ENCODE results near the gene SORCS3. TPM values are rescaled to one million over a fixed set of nuclear protein-coding genes. Genes with fewer than 3 reads are reported as not detected.
A peak's percentile ranks its signal among the peaks of the same experiment; 100 is the strongest.

Gene SORCS3
- total RNA-seq, 1 experiment from 2014 or later: 0.94 TPM

- DNase-seq (ENCODE audit: low spot score) (no peak), ATAC-seq (peak; percentile 67)
- Mint-ChIP-seq H3K36me3 (no peaks in the 10 kb centered on the region), H3K4me3 (0 out of 2 replicates have a peak overlapping the region, but pooled peaks have one; percentile 1), H3K9me3 (no peaks in the 10 kb centered on the region), H3K4me1 (peaks cover 67% of the 10 kb centered on the region), H3K27me3 (ENCODE audit: low read depth) (no peaks in the 10 kb centered on the region), H3K27ac (peak overlapping the region; percentile 87)
- ChIA-PET POLR2A (no interaction called here), CTCF (interaction anchor here (1.2 kb wide), 1 partner anchor 354 kb away, joined by 4 read pairs; the partner anchor contains the start of gene CFAP58)
- no peak for TF ChIP-seq NFYB (CRISPR knock-in tag; conservative IDR thresholded peaks at IDR 0.05; ENCODE audit: low read depth)
- TF ChIP-seq TP53 (CRISPR knock-in tag; IDR thresholded peaks at IDR 0.05): no peak
- no peak for TF ChIP-seq OVOL2 (CRISPR knock-in tag; IDR thresholded peaks at IDR 0.05; ENCODE audit: borderline replicate concordance)
- TF ChIP-seq, protein P1, sequence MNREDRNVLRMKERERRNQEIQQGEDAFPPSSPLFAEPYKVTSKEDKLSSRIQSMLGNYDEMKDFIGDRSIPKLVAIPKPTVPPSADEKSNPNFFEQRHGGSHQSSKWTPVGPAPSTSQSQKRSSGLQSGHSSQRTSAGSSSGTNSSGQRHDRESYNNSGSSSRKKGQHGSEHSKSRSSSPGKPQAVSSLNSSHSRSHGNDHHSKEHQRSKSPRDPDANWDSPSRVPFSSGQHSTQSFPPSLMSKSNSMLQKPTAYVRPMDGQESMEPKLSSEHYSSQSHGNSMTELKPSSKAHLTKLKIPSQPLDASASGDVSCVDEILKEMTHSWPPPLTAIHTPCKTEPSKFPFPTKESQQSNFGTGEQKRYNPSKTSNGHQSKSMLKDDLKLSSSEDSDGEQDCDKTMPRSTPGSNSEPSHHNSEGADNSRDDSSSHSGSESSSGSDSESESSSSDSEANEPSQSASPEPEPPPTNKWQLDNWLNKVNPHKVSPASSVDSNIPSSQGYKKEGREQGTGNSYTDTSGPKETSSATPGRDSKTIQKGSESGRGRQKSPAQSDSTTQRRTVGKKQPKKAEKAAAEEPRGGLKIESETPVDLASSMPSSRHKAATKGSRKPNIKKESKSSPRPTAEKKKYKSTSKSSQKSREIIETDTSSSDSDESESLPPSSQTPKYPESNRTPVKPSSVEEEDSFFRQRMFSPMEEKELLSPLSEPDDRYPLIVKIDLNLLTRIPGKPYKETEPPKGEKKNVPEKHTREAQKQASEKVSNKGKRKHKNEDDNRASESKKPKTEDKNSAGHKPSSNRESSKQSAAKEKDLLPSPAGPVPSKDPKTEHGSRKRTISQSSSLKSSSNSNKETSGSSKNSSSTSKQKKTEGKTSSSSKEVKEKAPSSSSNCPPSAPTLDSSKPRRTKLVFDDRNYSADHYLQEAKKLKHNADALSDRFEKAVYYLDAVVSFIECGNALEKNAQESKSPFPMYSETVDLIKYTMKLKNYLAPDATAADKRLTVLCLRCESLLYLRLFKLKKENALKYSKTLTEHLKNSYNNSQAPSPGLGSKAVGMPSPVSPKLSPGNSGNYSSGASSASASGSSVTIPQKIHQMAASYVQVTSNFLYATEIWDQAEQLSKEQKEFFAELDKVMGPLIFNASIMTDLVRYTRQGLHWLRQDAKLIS (CRISPR knock-in tag; IDR thresholded peaks at IDR 0.05; ENCODE audit: borderline replicate concordance): no peak
- no peak for TF ChIP-seq E2F5 (CRISPR knock-in tag; IDR thresholded peaks at IDR 0.05)
- TF ChIP-seq, protein P2, sequence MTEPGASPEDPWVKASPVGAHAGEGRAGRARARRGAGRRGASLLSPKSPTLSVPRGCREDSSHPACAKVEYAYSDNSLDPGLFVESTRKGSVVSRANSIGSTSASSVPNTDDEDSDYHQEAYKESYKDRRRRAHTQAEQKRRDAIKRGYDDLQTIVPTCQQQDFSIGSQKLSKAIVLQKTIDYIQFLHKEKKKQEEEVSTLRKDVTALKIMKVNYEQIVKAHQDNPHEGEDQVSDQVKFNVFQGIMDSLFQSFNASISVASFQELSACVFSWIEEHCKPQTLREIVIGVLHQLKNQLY (CRISPR knock-in tag; IDR thresholded peaks at IDR 0.05): no peak
- no peak for TF ChIP-seq SMAD4 (CRISPR knock-in tag; IDR thresholded peaks at IDR 0.05)
- no peak for TF ChIP-seq PRDM15 (CRISPR knock-in tag; IDR thresholded peaks at IDR 0.05)
- TF ChIP-seq, protein P3, sequence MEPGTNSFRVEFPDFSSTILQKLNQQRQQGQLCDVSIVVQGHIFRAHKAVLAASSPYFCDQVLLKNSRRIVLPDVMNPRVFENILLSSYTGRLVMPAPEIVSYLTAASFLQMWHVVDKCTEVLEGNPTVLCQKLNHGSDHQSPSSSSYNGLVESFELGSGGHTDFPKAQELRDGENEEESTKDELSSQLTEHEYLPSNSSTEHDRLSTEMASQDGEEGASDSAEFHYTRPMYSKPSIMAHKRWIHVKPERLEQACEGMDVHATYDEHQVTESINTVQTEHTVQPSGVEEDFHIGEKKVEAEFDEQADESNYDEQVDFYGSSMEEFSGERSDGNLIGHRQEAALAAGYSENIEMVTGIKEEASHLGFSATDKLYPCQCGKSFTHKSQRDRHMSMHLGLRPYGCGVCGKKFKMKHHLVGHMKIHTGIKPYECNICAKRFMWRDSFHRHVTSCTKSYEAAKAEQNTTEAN (CRISPR knock-in tag; IDR thresholded peaks at IDR 0.05): no peak
- no peak for TF ChIP-seq E2F1 (CRISPR knock-in tag; IDR thresholded peaks at IDR 0.05)
These were observed 66.7 kb downstream of the SORCS3 start for GRCh38 chr10:104707602-104708459.

GRCh38 chr10:104711302-104711721, 70.2 kb downstream of the SORCS3 start:
- H3K9me3 Mint-ChIP-seq: peaks cover 6% of the 10 kb centered on the region
- H3K27ac Mint-ChIP-seq: no peak overlapping the region
- peak; percentile 42 for ATAC-seq
- ChIA-PET POLR2A (interaction anchor here (0.6 kb wide), 1 partner anchor 24 kb away, joined by 3 read pairs; no protein-coding TSS in a partner anchor), CTCF (interaction anchor here (0.6 to 1.4 kb wide), 2 partner anchors 53 to 69 kb away, joined by 3 to 4 read pairs; no protein-coding TSS in a partner anchor)
- no peaks in the 10 kb centered on the region for H3K36me3 Mint-ChIP-seq
- H3K4me1 Mint-ChIP-seq: peaks cover 71% of the 10 kb centered on the region
- H3K4me3 Mint-ChIP-seq: no peak overlapping the region
- no peaks in the 10 kb centered on the region for H3K27me3 Mint-ChIP-seq (ENCODE audit: low read depth)
- no peak for DNase-seq (ENCODE audit: low spot score)
- TF ChIP-seq CREB1 (CRISPR knock-in tag; IDR thresholded peaks at IDR 0.05) (no peak), TP53 (CRISPR knock-in tag; IDR thresholded peaks at IDR 0.05) (no peak), E2F1 (CRISPR knock-in tag; IDR thresholded peaks at IDR 0.05) (no peak), RORB (CRISPR knock-in tag; IDR thresholded peaks at IDR 0.05) (no peak), SMAD3 (CRISPR knock-in tag; IDR thresholded peaks at IDR 0.05; ENCODE audit: borderline replicate concordance) (no peak), SP1 (CRISPR knock-in tag; conservative IDR thresholded peaks at IDR 0.05) (no peak), IRF1 (CRISPR knock-in tag; IDR thresholded peaks at IDR 0.05) (no peak)

Data from WTC11 (cell line).